K562 (cell line): Measurements from ENCODE around the gene FASTK. TPM values are rescaled to one million over a fixed set of nuclear protein-coding genes. Genes with fewer than 3 reads are reported as not detected.

Source experiments
- CHD1 ChIP-seq: fragments of 200-600 bp; sonication (generic); IDR thresholded peaks from one replicate; pipeline ENCODE4 v1.6.1; 2012; ENCODE audit warnings: mild to moderate bottlenecking, moderate library complexity, low read length, inconsistent platforms
- KDM2B ChIP-seq: fragments of 250-450 bp; sonication (Bioruptor Pico); IDR thresholded peaks from 2 replicates; pipeline ENCODE4 v1.8.0; 2021; ENCODE audit warnings: mild to moderate bottlenecking, moderate library complexity
- MBD1 ChIP-seq: fragments of 250-450 bp; sonication (Bioruptor Pico); IDR thresholded peaks from 2 replicates; pipeline ENCODE4 v1.8.0; 2022; ENCODE audit warnings: inconsistent platforms
- ZBTB43 ChIP-seq: sonication (generic); formaldehyde crosslinking; IDR thresholded peaks from 2 replicates; pipeline ENCODE4 v1.8.0; 2023; ENCODE audit warnings: mild to moderate bottlenecking, missing genetic modification reagents
- ZNF174 ChIP-seq: fragments of 250-450 bp; sonication (Bioruptor Pico); IDR thresholded peaks from 2 replicates; pipeline ENCODE4 v1.4.0; 2020; ENCODE audit warnings: mild to moderate bottlenecking
- ZNF41 ChIP-seq: fragments of 250-450 bp; sonication (Bioruptor Pico); conservative IDR thresholded peaks from 2 replicates; pipeline ENCODE4 v1.4.0; 2020; ENCODE audit warnings: mild to moderate bottlenecking
- polyA plus RNA-seq, 8 experiments: library from polyadenylated mRNA; depleted of rRNA in 4 of 8; stranded (reverse) in 5 of 8; unstranded in 3 of 8; fragments of >200 nt; fragmentation: Nextera tagmentation in 2 of 8; fragmentation: Illumina TruSeq in 1 of 8; extraction: Ambion mirVana in 2 of 8; extraction: Trizol in 1 of 8; gene quantifications; 2 replicates each; pipeline versions ENCODE4 v1.2.1 to v1.2.3, GENCODE V29; 2011 to 2014; ENCODE audit warnings: inconsistent platforms in 1 of 8, missing spikeins in 1 of 8
- total RNA-seq, 7 experiments: library from RNA; depleted of rRNA in 6 of 7; stranded (reverse); fragments of >200 nt in 6 of 7; fragmentation: Illumina TruSeq in 2 of 7; extraction: Trizol in 2 of 7; gene quantifications; 2 replicates each; pipeline versions ENCODE4 v1.2.1 to v1.2.3, GENCODE V29; 2011 to 2021; ENCODE audit warnings: low replicate concordance in 1 of 7
- TF ChIP-seq, protein P1 (sequence below): conservative IDR thresholded peaks from 2 replicates; pipeline ENCODE4 v1.6.1; 2011; ENCODE audit warnings: low read depth, mild to moderate bottlenecking, low read length; ENCODE audit not compliant: control insufficient read depth
- TF ChIP-seq, protein P2 (sequence below), 2 experiments: fragments of 450-650 bp; IDR thresholded peaks; 2 replicates each; pipeline ENCODE4 v1.6.1; 2016

FASTK gene
- total and polyA plus RNA-seq, 9 of the 15 experiments (the other 6 are each of a cell fraction or from before 2014, with no cell fraction given) = 0.51 to 150 (median 48.2) TPM

DNA sequence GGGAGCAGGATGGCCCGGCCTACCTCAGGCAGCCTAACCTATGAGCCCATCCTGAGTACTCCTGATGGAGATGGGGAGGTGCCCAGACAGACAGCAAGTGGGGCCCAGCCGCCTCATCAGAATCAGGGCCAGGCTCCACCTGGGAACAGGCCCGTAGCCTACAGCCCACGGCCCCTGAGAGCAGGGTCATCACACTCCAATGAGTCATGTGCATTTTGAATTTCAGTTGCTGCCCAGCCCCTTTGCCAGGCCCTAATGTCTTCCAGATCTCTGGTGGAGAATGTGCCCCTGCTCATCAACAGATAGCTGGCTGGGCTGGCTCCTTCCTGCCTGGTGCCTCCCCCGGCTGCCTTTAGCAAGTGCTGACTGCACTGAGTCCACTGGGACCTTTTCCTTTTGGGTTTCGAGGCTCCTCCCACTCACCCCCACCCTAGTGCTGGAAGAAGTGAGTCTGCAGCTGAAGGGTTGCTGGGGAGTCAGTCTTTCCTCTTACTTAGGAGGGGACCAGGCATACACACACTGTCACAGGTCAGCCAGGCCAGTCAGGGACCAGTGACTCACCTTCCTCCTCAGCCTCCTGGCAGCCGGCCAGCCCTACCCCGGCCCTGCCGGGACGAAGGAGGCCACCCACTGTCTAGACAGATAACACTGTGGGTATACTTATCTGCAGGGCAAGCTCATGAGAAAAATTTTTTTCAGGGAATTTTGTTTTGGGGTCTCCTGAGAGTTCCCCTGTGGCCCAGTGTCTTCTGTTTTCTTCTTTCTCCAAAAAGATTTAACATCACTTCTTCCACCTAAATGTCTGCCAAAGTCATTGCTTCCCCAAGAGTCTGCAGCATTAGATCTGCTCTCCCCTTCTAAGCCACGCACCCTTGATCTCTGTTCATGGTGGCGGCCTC, 41.4 kb downstream of the FASTK start (continued):
- TF ChIP-seq CHD1 = no peak
- TF ChIP-seq, protein P1, sequence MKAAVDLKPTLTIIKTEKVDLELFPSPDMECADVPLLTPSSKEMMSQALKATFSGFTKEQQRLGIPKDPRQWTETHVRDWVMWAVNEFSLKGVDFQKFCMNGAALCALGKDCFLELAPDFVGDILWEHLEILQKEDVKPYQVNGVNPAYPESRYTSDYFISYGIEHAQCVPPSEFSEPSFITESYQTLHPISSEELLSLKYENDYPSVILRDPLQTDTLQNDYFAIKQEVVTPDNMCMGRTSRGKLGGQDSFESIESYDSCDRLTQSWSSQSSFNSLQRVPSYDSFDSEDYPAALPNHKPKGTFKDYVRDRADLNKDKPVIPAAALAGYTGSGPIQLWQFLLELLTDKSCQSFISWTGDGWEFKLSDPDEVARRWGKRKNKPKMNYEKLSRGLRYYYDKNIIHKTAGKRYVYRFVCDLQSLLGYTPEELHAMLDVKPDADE = peak; percentile 67; the same call in 1 of the 2 replicates
- TF ChIP-seq ZBTB43 (CRISPR knock-in tag) = peak; percentile 26; the same call in 1 of the 2 replicates
- TF ChIP-seq, protein P2, sequence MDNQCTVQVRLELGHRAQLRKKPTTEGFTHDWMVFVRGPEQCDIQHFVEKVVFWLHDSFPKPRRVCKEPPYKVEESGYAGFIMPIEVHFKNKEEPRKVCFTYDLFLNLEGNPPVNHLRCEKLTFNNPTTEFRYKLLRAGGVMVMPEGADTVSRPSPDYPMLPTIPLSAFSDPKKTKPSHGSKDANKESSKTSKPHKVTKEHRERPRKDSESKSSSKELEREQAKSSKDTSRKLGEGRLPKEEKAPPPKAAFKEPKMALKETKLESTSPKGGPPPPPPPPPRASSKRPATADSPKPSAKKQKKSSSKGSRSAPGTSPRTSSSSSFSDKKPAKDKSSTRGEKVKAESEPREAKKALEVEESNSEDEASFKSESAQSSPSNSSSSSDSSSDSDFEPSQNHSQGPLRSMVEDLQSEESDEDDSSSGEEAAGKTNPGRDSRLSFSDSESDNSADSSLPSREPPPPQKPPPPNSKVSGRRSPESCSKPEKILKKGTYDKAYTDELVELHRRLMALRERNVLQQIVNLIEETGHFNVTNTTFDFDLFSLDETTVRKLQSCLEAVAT (IDR thresholded peaks at IDR 0.05) = 0 out of 4 replicates have a peak, but pooled peaks have one; percentile 12 to 33
- TF ChIP-seq MBD1 (CRISPR knock-in tag) = no peak
- no peak for TF ChIP-seq KDM2B (CRISPR knock-in tag)
- TF ChIP-seq ZNF41 (CRISPR knock-in tag) = 0 out of 2 replicates have a peak, but pooled peaks have one; percentile 19
- no peak for TF ChIP-seq ZNF174 (CRISPR knock-in tag)
